Stimulated activated naive B cell treated with anti-CD40 and anti-IgM and Interleukin-4, amounts not matched to agents 10 μg/mL and 1 μg/mL and 100 μg/mL, for 72 hours (primary cell): Measurements from ENCODE around the gene MBTPS1.
A peak's percentile ranks its signal among the peaks of the same experiment; 100 is the strongest.
"Not testable (repeated sequence)": the region's sequence is repeated elsewhere in the genome, so short reads cannot be mapped to it uniquely, and the experiment has no call there.

ENCODE experiments used
- ATAC-seq, 2 donors: fragments of 150-1000 bp; cut with Tn5 transposase; replicated peaks; 2 replicates each; pipeline ENCODE4 v1.10.0; 2021; ENCODE audit warnings: moderate library complexity in 1 of 2
- DNase-seq: peaks from one replicate; pipeline ENCODE4 v3.0.0; 2021
- H3K27ac Mint-ChIP-seq: one replicate; pipeline ENCODE4 v1.8.0; 2022; ENCODE audit warnings: mild to moderate bottlenecking, mixed read lengths
- H3K27me3 Mint-ChIP-seq, 2 donors: one replicate each; pipeline ENCODE4 v1.8.0; 2022; ENCODE audit warnings: mixed read lengths in 2 of 2
- H3K36me3 Mint-ChIP-seq, 2 donors: one replicate each; pipeline ENCODE4 v1.8.0; 2022; ENCODE audit warnings: mixed read lengths in 2 of 2, mild to moderate bottlenecking in 1 of 2
- H3K4me1 Mint-ChIP-seq, 2 donors: one replicate each; pipeline ENCODE4 v1.8.0; 2022; ENCODE audit warnings: mixed read lengths in 2 of 2, mild to moderate bottlenecking in 1 of 2
- H3K4me3 Mint-ChIP-seq, 2 donors: one replicate each; pipeline ENCODE4 v1.8.0; 2022; ENCODE audit warnings: mild to moderate bottlenecking in 2 of 2, mixed read lengths in 2 of 2, moderate library complexity in 1 of 2
- H3K9me3 Mint-ChIP-seq, 2 donors: one replicate each; pipeline ENCODE4 v1.8.0; 2022; ENCODE audit warnings: mixed read lengths in 2 of 2, mild to moderate bottlenecking in 1 of 2

Gene MBTPS1

DNA sequence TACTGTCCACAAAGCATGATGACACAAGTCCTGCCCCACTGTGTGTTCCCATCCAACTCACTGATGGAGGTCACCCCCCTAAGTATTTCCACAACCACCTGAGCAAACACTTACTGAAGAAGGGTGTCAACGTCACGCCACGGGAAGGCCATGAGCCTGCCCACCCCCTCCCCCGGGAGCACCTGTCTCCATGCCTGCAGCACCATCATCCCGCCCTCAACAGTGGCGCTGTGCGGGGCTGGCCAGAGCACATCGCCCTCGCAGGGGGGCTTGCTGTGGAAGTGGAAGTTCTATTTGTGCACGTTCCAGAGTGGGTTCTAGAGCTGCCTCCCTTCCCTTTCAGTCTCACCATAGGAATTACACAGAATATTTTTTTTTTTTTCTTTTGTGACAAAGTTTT, 4.3 kb upstream of the MBTPS1 start:
- Mint-ChIP-seq H3K4me3 (no peak overlapping the region), H3K9me3 (no peaks in the 10 kb centered on the region), H3K27ac (no peak overlapping the region), H3K27me3 (no peaks in the 10 kb centered on the region), H3K4me1 (peaks cover 14 to 20% of the 10 kb centered on the region in 2 donors), H3K36me3 (peaks cover 21 to 29% of the 10 kb centered on the region in 2 donors)
- DNase-seq (no peak), ATAC-seq (no peak)

- Mint-ChIP-seq H3K36me3 (peaks cover 13 to 19% of the 10 kb centered on the region in 2 donors), H3K27me3 (no peaks in the 10 kb centered on the region), H3K4me3 (no peak overlapping the region), H3K9me3 (no peaks in the 10 kb centered on the region), H3K4me1 (peaks cover 13 to 22% of the 10 kb centered on the region in 2 donors), H3K27ac (no peak overlapping the region)
- DNase-seq (no peak), ATAC-seq (no peak)
Measured at GRCh38 chr16:84120023-84120422, 3.3 kb upstream of the MBTPS1 start.

GRCh38 chr16:84119368-84119767, 2.6 kb upstream of the MBTPS1 start:
- H3K4me3 Mint-ChIP-seq, result no peak overlapping the region
- H3K27me3 Mint-ChIP-seq, result no peaks in the 10 kb centered on the region
- peaks cover 9 to 17% of the 10 kb centered on the region in 2 donors for H3K4me1 Mint-ChIP-seq
- no peak overlapping the region for H3K27ac Mint-ChIP-seq
- ATAC-seq, result no peak
- H3K9me3 Mint-ChIP-seq, result no peaks in the 10 kb centered on the region
- peaks cover 10 to 15% of the 10 kb centered on the region in 2 donors for H3K36me3 Mint-ChIP-seq
- DNase-seq, result no peak

- not testable (repeated sequence) for H3K27me3 Mint-ChIP-seq, ATAC-seq, H3K4me3 Mint-ChIP-seq, DNase-seq, H3K9me3 Mint-ChIP-seq, H3K27ac Mint-ChIP-seq
- peaks cover 11 to 15% of the 10 kb centered on the region in 2 donors for H3K36me3 Mint-ChIP-seq
- peaks cover 10 to 16% of the 10 kb centered on the region in 2 donors for H3K4me1 Mint-ChIP-seq
Measured at GRCh38 chr16:84118315-84118714, 1.6 kb upstream of the MBTPS1 start.

DNA sequence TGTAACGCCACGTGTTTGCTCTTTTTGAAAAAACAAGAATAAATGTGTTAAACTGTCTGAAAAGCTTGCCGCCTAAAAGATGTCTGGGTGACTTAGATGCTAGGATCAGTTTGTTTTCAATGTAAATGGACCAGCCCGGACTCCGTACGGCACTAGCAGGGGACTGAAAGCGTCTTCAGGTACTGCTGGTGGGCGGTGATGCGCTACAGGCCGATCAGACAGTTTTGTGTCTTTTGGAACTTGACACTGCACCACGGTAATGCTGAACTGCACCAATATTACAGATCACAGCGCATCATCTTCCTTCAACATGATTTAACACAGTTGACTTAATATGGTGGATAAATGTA, 727 bp upstream of the MBTPS1 start:
- Mint-ChIP-seq H3K4me1 (peaks cover 10 to 16% of the 10 kb centered on the region in 2 donors), H3K27me3 (no peaks in the 10 kb centered on the region), H3K9me3 (no peaks in the 10 kb centered on the region), H3K36me3 (peaks cover 8 to 10% of the 10 kb centered on the region in 2 donors), H3K4me3 (peak overlapping the region; percentile 90 to 96), H3K27ac (peak overlapping the region; percentile 97)
- no peak for DNase-seq
- peak; percentile 15 to 21 for ATAC-seq

GRCh38 chr16:84115919-84116719, 623 bp downstream of the MBTPS1 start:
- Mint-ChIP-seq H3K4me1 (peaks cover 13 to 20% of the 10 kb centered on the region in 2 donors), H3K27ac (peak overlapping the region; percentile 94), H3K9me3 (no peaks in the 10 kb centered on the region), H3K36me3 (peaks cover 2 to 6% of the 10 kb centered on the region in 2 donors), H3K4me3 (peak overlapping the region; percentile 85 to 96), H3K27me3 (no peaks in the 10 kb centered on the region)
- ATAC-seq (peak; percentile 52 to 54), DNase-seq (no peak)

GRCh38 chr16:84111949-84112348, 4.8 kb downstream of the MBTPS1 start:
- not testable (repeated sequence) for ATAC-seq, DNase-seq, H3K9me3 Mint-ChIP-seq, H3K4me3 Mint-ChIP-seq, H3K27ac Mint-ChIP-seq, H3K27me3 Mint-ChIP-seq
- H3K4me1 Mint-ChIP-seq, result peaks cover 25 to 43% of the 10 kb centered on the region in 2 donors
- peaks cover 11 to 19% of the 10 kb centered on the region in 2 donors for H3K36me3 Mint-ChIP-seq

DNA sequence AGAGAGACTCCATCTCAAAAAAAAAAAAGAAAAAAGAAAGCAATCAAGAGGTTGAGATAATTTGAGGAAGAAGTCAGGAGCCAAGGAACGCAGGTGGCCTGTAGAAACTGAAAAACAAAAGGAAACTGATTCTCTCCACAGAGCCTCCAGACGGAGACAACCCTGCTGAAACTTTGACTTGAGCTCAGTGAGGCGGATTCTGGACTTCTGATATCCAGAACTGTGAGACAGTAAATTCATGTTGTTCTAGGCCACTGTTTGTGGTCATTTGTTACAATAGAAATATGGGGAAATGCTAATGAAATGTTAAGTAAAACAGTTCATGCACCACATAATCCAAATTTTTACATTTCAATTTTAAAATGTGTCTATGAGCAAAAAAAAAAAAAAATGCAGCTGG, 5.2 kb downstream of the MBTPS1 start:
- Mint-ChIP-seq H3K4me1 (peaks cover 25 to 47% of the 10 kb centered on the region in 2 donors), H3K36me3 (peaks cover 11 to 23% of the 10 kb centered on the region in 2 donors), H3K27ac (no peak overlapping the region), H3K9me3 (no peaks in the 10 kb centered on the region), H3K4me3 (no peak overlapping the region), H3K27me3 (no peaks in the 10 kb centered on the region)
- no peak for DNase-seq
- ATAC-seq, result no peak

GRCh38 chr16:84110527-84110926, 6.2 kb downstream of the MBTPS1 start:
- ATAC-seq, result no peak

GRCh38 chr16:84109598-84110335, 7.0 kb downstream of the MBTPS1 start:
- Mint-ChIP-seq H3K9me3 (no peaks in the 10 kb centered on the region), H3K27me3 (no peaks in the 10 kb centered on the region), H3K36me3 (peaks cover 14 to 31% of the 10 kb centered on the region in 2 donors), H3K4me3 (no peak overlapping the region), H3K27ac (no peak overlapping the region), H3K4me1 (peaks cover 31 to 53% of the 10 kb centered on the region in 2 donors)
- no peak for ATAC-seq
- no peak for DNase-seq

More at GRCh38 chr16:84110527-84110926, 6.2 kb downstream of the MBTPS1 start:
- Mint-ChIP-seq H3K4me1 (peaks cover 30 to 53% of the 10 kb centered on the region in 2 donors), H3K4me3 (no peak overlapping the region), H3K9me3 (no peaks in the 10 kb centered on the region), H3K27me3 (no peaks in the 10 kb centered on the region), H3K27ac (no peak overlapping the region), H3K36me3 (peaks cover 14 to 27% of the 10 kb centered on the region in 2 donors)
- no peak for DNase-seq

DNA sequence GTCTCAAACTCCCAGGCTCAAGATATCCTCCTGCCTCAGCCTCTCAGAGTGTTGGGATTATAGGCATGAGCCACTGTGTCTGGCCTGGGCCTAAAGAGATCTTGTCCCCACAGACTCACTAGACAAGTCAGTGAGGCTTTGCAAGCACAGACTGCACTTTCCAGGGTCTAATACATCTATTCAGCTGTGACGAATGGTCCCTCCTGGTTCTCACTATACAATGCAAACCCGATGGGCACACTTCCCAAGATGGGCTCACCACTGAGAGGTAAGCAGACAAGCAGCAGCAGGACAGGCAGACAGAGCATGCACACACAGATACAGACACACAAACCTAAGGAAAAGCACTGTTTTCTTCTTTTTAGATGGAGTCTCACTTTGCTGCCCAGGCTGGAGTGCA, 8.8 kb downstream of the MBTPS1 start:
- peaks cover 30 to 58% of the 10 kb centered on the region in 2 donors for H3K4me1 Mint-ChIP-seq
- H3K4me3 Mint-ChIP-seq, result no peak overlapping the region
- ATAC-seq (no peak), DNase-seq (no peak)
- no peak overlapping the region for H3K27ac Mint-ChIP-seq
- H3K9me3 Mint-ChIP-seq, result no peaks in the 10 kb centered on the region
- H3K27me3 Mint-ChIP-seq, result no peaks in the 10 kb centered on the region
- peaks cover 15 to 28% of the 10 kb centered on the region in 2 donors for H3K36me3 Mint-ChIP-seq

DNA sequence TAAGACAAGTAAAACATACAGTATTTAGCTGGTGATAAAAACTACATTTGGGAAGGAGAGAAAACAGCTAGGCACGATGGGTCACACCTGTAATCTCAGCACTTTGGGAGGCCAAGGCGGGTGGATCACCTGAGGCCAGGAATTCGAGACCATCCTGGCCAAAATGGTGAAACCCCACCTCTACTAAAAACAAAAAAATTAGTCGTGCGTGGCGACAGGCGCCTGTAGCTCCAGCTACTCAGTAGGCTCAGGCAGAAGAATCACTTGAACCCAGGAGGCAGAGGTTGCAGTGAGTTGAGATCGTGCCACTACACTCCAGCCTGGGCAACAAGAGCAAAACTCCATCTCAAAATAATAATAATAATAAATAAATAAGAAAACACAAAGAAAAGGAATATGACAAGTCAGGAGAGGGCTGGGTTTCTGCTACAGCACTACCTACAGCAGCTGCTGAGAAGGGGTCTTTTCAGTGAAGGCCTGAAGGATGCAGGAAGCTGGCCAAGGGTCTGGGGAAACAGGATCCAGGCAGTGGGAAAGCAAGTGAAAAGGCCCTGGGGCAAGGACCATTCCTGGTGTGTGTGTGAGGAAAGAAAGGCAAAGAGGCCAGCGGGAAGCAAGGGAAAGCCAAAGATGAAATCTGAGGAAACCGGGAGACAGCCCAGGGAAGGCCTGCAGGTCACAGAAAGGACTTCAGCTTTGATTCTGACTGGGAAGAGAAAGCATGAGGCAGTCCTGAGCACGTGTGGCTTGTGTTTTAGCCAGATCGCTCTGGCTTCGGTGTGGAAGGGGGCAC, 10.6 kb downstream of the MBTPS1 start:
- peaks cover 15 to 30% of the 10 kb centered on the region in 2 donors for H3K36me3 Mint-ChIP-seq
- no peak for ATAC-seq
- H3K9me3 Mint-ChIP-seq, result no peaks in the 10 kb centered on the region
- H3K4me3 Mint-ChIP-seq, result no peak overlapping the region
- H3K4me1 Mint-ChIP-seq, result peaks cover 29 to 62% of the 10 kb centered on the region in 2 donors
- peak overlapping the region; percentile 74 for H3K27ac Mint-ChIP-seq
- DNase-seq, result no peak
- no peaks in the 10 kb centered on the region for H3K27me3 Mint-ChIP-seq

DNA sequence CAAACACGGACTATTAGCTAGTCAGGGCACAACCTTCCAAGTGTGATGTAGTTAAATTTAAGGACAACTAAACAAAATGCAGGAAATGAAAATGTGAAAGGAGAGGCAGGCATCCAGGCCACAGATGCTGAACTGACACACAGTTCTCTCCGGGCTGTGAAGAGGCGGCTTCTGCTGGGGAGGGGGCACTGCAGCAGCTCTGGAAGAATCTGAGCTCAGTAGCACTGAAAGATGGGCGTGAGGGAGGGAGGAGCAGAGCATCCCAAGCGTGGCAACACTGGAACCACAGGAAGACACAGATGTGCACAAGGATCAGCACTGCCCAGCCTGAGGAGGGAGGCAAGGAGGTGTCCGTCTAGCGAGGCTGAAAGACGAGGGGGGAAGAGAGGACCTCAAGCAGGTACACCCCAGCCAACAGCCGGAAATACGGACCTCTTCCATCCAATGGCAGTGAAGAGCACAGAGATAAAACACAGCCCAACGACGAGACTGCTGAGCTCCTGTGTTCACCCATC, 11.4 kb downstream of the MBTPS1 start:
- Mint-ChIP-seq H3K4me3 (no peak overlapping the region), H3K36me3 (peaks cover 19 to 26% of the 10 kb centered on the region in 2 donors), H3K27ac (no peak overlapping the region), H3K9me3 (no peaks in the 10 kb centered on the region), H3K27me3 (no peaks in the 10 kb centered on the region), H3K4me1 (peaks cover 23 to 57% of the 10 kb centered on the region in 2 donors)
- ATAC-seq, result no peak
- DNase-seq, result no peak

DNA sequence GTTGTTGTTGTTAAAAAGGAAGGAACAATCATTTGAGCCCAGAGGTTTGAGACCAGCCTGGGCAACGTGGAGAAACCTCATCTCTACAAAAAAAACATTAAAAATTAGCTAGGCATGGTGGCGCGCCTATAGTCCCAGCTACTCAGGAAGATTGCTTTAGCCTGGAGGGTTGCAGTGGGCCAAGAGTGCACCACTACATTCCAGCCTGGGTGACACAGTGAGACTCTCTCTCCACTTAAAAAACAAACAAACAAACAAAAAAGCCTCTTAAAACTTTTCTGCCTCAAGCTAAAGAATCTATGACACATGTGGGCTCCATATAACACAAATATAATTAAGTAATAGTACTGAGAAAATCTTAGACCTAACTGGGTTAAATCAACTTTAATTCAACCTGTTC, 12.5 kb downstream of the MBTPS1 start:
- no peak overlapping the region for H3K4me3 Mint-ChIP-seq
- DNase-seq, result no peak
- ATAC-seq, result no peak
- H3K4me1 Mint-ChIP-seq, result peaks cover 24 to 54% of the 10 kb centered on the region in 2 donors
- H3K9me3 Mint-ChIP-seq, result no peaks in the 10 kb centered on the region
- peaks cover 20 to 29% of the 10 kb centered on the region in 2 donors for H3K36me3 Mint-ChIP-seq
- H3K27ac Mint-ChIP-seq, result no peak overlapping the region
- H3K27me3 Mint-ChIP-seq, result no peaks in the 10 kb centered on the region
